ENCODE results near the gene ITPRID1.
"Not testable (repeated sequence)": the region's sequence is repeated elsewhere in the genome, so short reads cannot be mapped to it uniquely, and the experiment has no call there.

ITPRID1 gene

DNA sequence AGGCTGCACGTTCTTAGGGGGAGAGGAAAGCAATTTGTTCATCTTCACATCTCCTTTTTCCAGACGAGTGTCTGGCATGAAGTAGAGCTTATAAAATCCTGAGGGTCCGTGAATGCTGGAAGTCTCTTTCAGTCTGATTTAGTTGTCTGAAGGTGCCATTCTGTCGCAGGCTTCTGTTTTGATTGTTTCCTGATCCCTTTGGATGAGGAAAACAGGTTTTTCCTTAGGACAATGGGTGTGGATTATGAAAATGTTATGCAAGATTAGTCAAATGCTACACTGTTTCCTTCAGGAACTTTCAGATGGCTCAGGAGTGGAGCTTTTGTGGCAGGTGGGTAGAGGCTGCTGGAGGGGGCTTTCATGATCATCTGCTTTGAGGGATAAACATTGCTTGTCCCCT is at the start of gene ITPRID1:
TSS of gene ITPRID1 (plus strand) at position 301 of the 400 bp plus-strand sequence. CDS start 38,935 bp downstream, outside the sequence.
- Mint-ChIP-seq H3K4me1 (ENCODE audit: low read depth) (no peaks in the 10 kb centered on the region), H3K27me3 (no peaks in the 10 kb centered on the region), H3K4me3 (no peak within 1 kb of the TSS), H3K9me3 (ENCODE audit: low read depth) (peaks cover 17% of the 10 kb centered on the region), H3K27ac (no peak within 1 kb of the TSS), H3K36me3 (no peaks in the 10 kb centered on the region)

DNA sequence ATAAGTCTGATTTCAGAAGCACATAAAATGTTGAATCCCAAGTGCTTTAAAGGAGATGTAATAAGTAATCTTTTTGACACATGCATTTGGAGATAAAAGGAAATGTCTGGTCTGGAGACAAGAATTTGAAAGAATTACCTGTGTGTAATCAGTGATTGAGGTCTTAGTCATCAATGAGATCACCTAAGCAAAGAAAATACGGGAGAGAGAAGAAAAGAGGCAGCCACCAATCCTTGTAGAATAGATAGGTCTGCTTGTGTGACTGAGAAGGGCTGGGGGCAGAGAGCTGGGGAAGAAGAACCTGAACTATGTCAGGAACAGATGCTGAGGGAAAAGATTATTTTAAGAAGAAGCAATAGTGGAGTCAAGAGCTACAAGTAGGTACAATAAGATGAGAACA is 49.3 kb upstream of the ITPRID1 start:
- H3K36me3 Mint-ChIP-seq, result no peaks in the 10 kb centered on the region
- H3K9me3 Mint-ChIP-seq (ENCODE audit: low read depth), result no peaks in the 10 kb centered on the region
- H3K27me3 Mint-ChIP-seq, result no peaks in the 10 kb centered on the region
- H3K4me3 Mint-ChIP-seq, result no peak overlapping the region
- no peak overlapping the region for H3K27ac Mint-ChIP-seq
- no peaks in the 10 kb centered on the region for H3K4me1 Mint-ChIP-seq (ENCODE audit: low read depth)

DNA sequence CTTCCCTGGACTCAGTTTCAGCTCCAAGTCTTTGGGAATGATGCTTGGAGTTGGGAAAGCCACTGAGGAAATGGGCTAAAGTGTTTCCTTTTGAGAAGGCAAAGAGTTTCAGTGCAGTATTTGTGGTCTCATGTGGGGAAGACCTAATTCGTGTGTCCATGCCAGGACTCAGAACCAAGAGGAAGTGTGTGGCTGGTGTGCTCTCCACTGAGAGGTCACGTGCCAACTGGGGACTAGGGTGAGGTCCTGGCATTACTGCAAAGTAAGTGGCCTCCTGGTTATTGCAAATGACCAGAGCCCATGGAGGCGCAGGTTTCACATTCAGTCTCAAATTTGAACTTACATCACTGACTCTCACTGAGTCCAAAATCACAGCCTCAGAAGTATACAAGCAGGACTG is 48.6 kb upstream of the ITPRID1 start:
- Mint-ChIP-seq H3K4me1 (ENCODE audit: low read depth) (no peaks in the 10 kb centered on the region), H3K27ac (no peak overlapping the region), H3K27me3 (no peaks in the 10 kb centered on the region), H3K9me3 (ENCODE audit: low read depth) (no peaks in the 10 kb centered on the region), H3K4me3 (no peak overlapping the region), H3K36me3 (no peaks in the 10 kb centered on the region)

DNA sequence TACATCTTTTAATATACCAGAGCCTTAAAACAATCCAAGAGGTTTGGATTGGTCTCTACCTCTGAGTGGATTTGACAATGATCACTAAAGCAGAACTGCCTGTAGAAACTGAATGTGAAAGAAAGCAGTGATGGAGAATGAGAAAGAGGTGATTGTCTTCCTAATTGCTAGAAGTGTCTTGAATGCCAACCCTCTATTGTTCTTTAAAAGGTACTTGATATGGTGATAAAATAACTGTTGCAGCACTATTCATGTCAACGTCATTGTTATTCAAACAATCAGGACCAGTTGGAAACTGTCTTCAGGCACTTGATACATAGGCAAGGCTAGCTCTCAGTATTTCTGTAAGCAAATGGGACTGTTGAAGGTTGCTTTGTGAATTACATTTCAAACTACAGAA is 47.9 kb upstream of the ITPRID1 start:
- Mint-ChIP-seq H3K4me1 (ENCODE audit: low read depth) (no peaks in the 10 kb centered on the region), H3K27me3 (no peaks in the 10 kb centered on the region), H3K36me3 (no peaks in the 10 kb centered on the region), H3K27ac (no peak overlapping the region), H3K4me3 (no peak overlapping the region), H3K9me3 (ENCODE audit: low read depth) (no peaks in the 10 kb centered on the region)

DNA sequence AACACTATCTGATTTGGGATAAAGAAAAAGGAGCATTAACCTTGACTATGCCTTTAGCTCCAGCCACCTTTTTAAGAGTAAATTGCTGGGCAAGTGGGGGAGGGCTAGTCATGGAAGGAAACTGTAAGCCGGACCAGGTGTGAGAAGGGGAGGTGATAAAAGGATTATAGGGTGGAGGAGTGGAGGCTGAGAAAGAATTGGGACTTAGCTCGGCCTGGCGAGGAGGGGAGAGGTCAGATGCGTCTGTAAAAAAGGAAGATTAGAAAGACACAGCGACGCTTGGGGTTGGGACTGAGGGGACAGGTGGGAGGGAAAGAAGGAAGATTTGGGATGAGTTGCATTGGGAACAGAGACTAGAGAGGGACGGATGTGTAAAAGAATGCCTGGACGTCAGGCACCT is 43.0 kb upstream of the ITPRID1 start:
- H3K27me3 Mint-ChIP-seq; H3K4me1 Mint-ChIP-seq (ENCODE audit: low read depth); H3K27ac Mint-ChIP-seq; H3K9me3 Mint-ChIP-seq (ENCODE audit: low read depth); H3K36me3 Mint-ChIP-seq; H3K4me3 Mint-ChIP-seq: not testable (repeated sequence)

DNA sequence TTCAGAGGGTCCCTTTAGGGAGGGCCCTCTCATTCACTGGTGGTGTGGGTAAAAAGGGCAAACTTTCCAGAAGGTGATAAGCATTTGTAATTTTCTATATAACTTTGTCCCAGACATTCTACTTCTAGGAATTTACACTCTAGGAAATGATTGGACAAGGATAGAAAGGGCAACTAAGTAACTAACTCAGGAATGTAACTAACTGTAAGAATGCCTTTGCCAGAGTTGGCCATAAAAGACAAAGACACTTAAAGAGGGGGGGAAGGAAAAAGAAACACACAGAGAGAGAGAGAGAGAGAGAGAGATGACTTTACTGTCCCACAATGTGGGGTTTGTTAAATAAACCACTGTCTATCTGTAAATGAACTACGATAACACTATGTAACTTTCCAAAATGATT is 38.5 kb upstream of the ITPRID1 start:
- H3K4me3 Mint-ChIP-seq, result no peak overlapping the region
- no peaks in the 10 kb centered on the region for H3K36me3 Mint-ChIP-seq
- H3K4me1 Mint-ChIP-seq (ENCODE audit: low read depth), result no peaks in the 10 kb centered on the region
- no peaks in the 10 kb centered on the region for H3K9me3 Mint-ChIP-seq (ENCODE audit: low read depth)
- H3K27ac Mint-ChIP-seq, result no peak overlapping the region
- H3K27me3 Mint-ChIP-seq, result no peaks in the 10 kb centered on the region

DNA sequence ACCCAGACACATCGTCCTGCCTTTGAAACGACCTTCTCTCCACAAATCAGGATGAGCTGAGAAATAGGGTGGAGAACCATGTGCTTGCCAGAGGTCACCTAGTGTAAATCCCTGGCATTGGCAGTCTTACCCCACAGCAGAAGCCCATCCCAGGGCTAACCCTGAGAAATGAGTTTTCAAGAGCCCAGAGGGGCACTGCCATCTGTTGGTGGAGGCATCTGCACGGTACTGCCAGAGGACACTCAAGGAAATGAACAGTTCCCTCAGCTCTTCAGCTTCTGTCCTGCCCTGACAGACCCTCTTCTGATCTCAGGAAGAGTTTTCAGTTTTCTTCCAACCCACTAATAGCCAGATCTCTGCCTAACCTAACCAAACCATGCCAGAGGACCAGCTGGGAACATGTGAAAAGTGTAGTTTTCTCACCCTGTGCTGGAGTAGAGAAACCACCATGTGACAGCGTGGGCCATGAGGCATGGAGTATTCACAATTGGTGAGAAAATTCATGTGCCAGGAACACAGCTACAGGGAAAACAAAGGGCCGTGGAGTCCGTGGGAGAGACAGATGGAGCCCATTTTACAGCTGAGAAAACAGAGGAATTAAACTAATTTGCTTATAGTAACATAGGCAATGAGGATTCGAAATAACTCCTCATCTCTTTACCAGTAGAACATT is 37.7 kb upstream of the ITPRID1 start:
- H3K4me3 Mint-ChIP-seq, result no peak overlapping the region
- no peaks in the 10 kb centered on the region for H3K9me3 Mint-ChIP-seq (ENCODE audit: low read depth)
- no peaks in the 10 kb centered on the region for H3K27me3 Mint-ChIP-seq
- no peaks in the 10 kb centered on the region for H3K36me3 Mint-ChIP-seq
- no peaks in the 10 kb centered on the region for H3K4me1 Mint-ChIP-seq (ENCODE audit: low read depth)
- H3K27ac Mint-ChIP-seq, result no peak overlapping the region

DNA sequence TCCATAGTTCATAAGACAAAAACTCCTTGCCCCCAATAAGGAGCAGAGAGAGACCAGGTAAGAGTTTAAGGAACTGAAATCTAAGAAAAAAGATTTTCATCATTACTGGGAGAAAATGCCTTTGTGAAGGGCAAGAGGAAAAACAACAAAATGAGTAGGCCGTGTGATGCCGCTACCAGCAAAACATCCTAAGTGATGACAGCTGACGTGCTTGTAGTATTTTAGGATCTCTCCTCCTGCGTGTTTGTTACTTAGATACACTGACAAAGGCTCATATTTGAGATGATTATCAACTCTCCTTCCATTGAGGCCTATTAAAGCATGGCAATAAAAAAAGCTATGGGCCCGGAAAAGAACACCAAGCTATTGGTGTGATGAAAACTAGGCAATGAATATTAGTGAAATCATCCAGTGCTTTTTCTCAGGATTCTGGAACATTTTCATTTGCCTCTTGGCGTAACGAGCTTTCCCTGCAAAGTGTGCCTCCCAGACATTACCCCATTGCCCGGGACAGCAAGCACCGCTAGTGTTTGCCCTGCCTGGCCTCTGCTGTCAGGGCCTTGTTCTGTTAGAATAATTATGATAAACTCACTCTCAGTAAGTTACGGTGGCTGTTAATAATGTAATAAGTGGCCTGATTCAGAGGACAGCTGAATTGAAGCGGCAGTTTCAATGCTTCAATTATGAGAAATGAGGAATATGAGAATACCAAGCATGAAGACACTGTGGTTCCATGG is 36.8 kb upstream of the ITPRID1 start:
- no peaks in the 10 kb centered on the region for H3K36me3 Mint-ChIP-seq
- no peak overlapping the region for H3K27ac Mint-ChIP-seq
- no peaks in the 10 kb centered on the region for H3K9me3 Mint-ChIP-seq (ENCODE audit: low read depth)
- no peaks in the 10 kb centered on the region for H3K27me3 Mint-ChIP-seq
- H3K4me3 Mint-ChIP-seq, result no peak overlapping the region
- no peaks in the 10 kb centered on the region for H3K4me1 Mint-ChIP-seq (ENCODE audit: low read depth)

DNA sequence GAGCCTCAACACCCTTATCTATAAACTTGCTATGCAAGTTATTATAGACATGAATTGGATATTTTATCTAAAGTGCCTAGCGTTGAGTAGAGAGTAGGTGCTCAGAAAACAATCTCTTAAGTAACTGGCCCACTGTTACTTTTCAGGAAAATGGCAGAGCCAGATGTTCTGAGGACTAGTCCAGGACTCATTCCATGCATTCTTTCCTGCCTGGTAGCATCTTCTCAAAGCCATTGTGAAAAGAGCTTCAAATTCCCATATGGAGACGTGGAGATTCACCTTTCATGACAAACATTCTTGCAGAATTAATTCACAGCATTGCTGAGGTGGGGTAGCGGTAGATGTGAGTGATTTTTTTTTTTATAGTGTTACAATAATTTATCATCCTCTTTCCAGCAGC is 35.9 kb upstream of the ITPRID1 start:
- Mint-ChIP-seq H3K4me1 (ENCODE audit: low read depth) (no peaks in the 10 kb centered on the region), H3K27ac (no peak overlapping the region), H3K36me3 (no peaks in the 10 kb centered on the region), H3K27me3 (no peaks in the 10 kb centered on the region), H3K9me3 (ENCODE audit: low read depth) (no peaks in the 10 kb centered on the region), H3K4me3 (no peak overlapping the region)

DNA sequence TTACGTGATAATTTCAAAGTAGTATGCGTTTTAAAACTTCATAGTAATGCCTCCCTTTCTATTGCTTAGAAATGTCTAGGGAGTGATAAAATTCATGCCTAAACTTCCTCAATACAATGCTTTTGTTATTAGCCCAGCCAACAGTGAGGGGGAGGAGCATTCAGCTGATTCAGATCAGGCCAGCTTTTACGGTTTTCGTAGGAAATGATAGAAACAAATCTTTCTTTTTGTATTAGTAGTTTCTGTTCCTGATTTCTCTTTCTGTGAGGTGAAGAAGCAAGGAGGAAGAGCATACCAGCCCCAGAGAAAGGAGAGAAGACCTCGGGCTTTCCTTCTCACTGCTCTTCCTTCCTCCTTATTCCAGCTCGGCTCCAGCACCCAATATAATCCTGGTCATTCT is 35.2 kb upstream of the ITPRID1 start:
- H3K36me3 Mint-ChIP-seq, result no peaks in the 10 kb centered on the region
- H3K4me1 Mint-ChIP-seq (ENCODE audit: low read depth), result no peaks in the 10 kb centered on the region
- H3K27me3 Mint-ChIP-seq, result no peaks in the 10 kb centered on the region
- H3K9me3 Mint-ChIP-seq (ENCODE audit: low read depth), result no peaks in the 10 kb centered on the region
- H3K4me3 Mint-ChIP-seq, result no peak overlapping the region
- H3K27ac Mint-ChIP-seq, result no peak overlapping the region

DNA sequence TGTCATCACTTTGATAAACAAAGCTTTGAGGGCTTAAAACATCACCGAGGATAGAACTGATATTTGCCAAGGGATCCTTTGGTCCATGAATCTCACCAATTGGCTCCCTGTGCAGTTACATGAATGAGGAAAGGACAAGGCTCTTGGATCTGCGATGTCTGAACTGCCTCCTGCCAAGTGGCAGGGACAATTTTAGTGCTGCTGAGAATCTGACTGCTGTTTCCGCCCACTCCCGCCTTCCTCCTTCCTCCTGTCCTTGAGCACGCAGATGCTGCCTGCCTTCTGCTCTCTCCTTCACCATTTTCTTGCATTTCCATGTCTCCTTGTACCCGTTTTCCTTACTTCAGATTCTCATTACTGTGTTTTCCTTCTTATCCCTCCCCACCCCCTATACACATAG is 26.8 kb upstream of the ITPRID1 start:
- Mint-ChIP-seq H3K27ac (no peak overlapping the region), H3K4me3 (no peak overlapping the region), H3K27me3 (peaks cover 3% of the 10 kb centered on the region), H3K9me3 (ENCODE audit: low read depth) (peaks cover 5% of the 10 kb centered on the region), H3K36me3 (no peaks in the 10 kb centered on the region), H3K4me1 (ENCODE audit: low read depth) (no peaks in the 10 kb centered on the region)

DNA sequence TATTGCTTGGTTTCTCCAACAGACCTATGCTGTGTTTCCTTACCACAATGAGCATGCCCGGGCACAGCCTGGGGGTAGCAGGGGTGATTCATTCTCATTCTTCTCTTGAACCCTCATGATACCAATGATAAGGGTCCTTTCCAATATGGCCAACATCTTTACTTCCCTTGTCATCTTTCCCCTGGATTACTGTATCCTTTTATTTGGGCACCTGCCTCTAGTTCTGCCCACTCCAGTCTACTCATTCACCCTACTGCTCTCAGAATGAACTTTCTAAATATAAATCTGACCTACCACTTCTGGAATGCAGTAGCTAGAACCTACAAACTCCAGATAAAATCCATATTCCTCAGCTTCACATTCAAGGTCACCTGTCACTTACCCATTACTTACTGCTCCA is 26.4 kb upstream of the ITPRID1 start:
- Mint-ChIP-seq H3K4me3 (no peak overlapping the region), H3K27ac (no peak overlapping the region), H3K36me3 (no peaks in the 10 kb centered on the region), H3K4me1 (ENCODE audit: low read depth) (no peaks in the 10 kb centered on the region), H3K27me3 (peaks cover 3% of the 10 kb centered on the region), H3K9me3 (ENCODE audit: low read depth) (peaks cover 5% of the 10 kb centered on the region)

DNA sequence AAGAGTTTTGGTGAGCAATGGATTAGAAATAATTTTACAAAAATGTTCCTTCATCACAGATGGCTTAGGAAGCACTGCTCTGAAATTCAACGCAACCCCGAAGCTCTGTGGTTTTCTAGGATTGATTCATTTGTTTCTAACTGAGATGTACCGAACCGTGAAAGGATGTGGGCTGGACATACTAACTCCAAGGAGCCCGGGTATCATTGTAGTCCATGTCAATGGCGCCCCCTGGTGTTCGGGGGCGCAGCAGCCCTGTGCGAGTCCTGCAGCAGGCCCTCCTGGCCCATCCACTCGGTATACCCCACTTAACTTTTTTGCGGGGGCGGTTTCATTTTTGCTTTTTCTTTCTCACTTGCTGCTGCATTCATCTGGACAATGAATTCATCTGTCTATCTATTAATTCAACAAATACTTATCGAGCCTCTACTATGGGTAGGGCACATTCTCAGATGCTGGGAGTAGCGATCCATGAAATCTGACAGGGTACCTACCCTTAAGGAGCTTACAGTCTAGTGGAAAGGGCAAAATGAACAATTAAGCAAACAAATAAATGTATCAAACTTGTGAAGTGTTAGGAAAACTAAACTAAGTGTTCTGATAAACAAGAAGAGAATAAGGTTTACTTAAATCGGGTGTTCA is 25.2 kb upstream of the ITPRID1 start:
- Mint-ChIP-seq H3K27ac (no peak overlapping the region), H3K4me1 (ENCODE audit: low read depth) (no peaks in the 10 kb centered on the region), H3K27me3 (peaks cover 3% of the 10 kb centered on the region), H3K4me3 (no peak overlapping the region), H3K9me3 (ENCODE audit: low read depth) (peaks cover 5% of the 10 kb centered on the region), H3K36me3 (no peaks in the 10 kb centered on the region)

DNA sequence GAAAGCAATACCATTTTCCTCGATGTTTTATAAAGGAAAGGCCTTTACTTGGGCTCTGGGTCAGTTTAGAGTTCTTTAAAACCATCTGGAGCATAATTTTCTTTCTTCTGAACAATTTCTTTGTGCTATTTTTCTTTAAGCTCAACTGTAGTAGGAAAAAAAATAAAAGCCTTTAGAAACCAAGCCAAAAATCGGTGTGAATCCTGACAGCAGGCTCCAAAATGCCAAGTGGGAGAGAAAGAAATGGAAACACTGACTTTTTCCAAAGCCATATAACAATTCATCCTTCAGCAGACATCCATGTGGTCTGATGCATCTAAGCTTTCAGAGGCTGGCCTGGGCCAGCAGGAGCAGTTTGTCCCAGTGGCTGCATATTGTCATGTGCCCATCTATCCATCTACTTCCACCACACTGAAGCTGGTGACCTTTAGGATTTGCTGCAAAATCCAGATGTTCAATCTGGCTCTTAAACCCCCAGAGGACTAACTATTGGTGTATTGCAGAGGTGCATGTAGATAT is 23.0 kb upstream of the ITPRID1 start:
- H3K4me1 Mint-ChIP-seq (ENCODE audit: low read depth), result no peaks in the 10 kb centered on the region
- no peak overlapping the region for H3K4me3 Mint-ChIP-seq
- no peaks in the 10 kb centered on the region for H3K36me3 Mint-ChIP-seq
- no peak overlapping the region for H3K27ac Mint-ChIP-seq
- peaks cover 5% of the 10 kb centered on the region for H3K9me3 Mint-ChIP-seq (ENCODE audit: low read depth)
- peaks cover 4% of the 10 kb centered on the region for H3K27me3 Mint-ChIP-seq

DNA sequence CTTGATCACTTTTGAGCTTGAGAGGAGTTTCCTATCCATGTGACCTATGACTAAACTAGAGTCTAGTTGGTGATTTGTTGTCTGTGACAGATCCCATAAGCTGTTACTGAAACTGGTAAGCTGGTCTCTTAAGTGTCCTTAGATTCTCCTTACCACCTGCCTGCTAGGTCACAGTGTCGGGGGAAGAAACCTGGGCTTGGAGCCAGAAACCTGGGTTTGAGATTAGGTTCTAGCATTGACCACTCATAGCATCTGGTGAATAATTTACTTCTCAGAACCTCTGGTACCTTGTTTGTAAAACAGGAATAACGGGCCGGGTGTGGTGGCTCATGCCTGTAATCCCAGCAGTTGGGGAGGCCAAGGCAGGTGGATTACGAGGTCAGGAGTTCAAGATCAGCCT is 21.8 kb upstream of the ITPRID1 start:
- Mint-ChIP-seq H3K9me3 (ENCODE audit: low read depth) (peaks cover 5% of the 10 kb centered on the region), H3K4me3 (no peak overlapping the region), H3K27me3 (peaks cover 4% of the 10 kb centered on the region), H3K4me1 (ENCODE audit: low read depth) (no peaks in the 10 kb centered on the region), H3K27ac (no peak overlapping the region), H3K36me3 (no peaks in the 10 kb centered on the region)
